CD4-positive, alpha-beta T cell treated with Interleukin-17A for 4 hours (primary cell): ENCODE measurements around the gene KAZN.

ENCODE experiments used
- DNase-seq: peaks from one replicate; pipeline ENCODE4 v3.0.0-alpha.2; 2020; ENCODE audit warnings: mixed read lengths

Gene KAZN

GRCh38 chr1:14871218-14871970, 272.9 kb downstream of the KAZN start:
- no peak for DNase-seq

DNA sequence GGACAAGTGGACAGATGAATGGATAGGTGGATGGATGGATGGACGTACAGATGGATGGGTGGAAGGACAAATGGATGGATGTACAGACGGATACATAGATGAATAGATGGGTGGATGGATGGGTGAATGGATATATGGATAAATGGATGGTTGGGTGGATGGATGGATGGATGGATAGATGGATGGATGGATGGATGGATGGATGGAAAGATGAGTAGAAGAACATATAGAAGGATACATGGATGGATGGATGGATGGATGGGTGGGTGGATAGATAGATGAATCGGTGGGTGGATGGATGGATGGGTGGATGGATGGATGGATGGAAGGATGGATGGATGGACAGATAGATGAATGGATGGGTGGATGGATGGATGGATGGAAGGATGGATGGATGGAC, 274.3 kb downstream of the KAZN start:
- DNase-seq: no peak

DNA sequence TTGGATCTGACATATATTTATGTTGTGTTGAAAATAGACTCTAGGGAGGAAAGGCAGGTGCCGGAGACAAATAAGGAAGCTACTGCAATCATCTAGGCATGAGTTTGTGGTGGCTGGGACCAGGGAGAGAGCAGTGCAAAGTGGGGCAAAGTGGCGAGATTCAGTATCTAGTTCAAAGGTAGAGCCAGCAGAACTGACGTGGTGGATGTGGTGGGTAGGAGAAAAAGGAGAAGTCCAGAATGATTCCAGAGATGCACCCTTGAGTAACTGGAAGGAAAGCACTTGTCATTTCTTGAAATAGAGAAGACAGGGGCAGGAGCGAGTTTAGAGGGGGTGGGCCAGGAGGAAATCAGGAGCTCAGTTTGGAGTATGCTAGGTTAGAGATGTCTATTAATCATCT, 275.2 kb downstream of the KAZN start:
- no peak for DNase-seq

GRCh38 chr1:14875524-14876509, 277.3 kb downstream of the KAZN start:
- no peak for DNase-seq

GRCh38 chr1:14876747-14877146, 278.3 kb downstream of the KAZN start:
- DNase-seq: no peak

GRCh38 chr1:14877224-14877623, 278.7 kb downstream of the KAZN start:
- DNase-seq: no peak

- no peak for DNase-seq
Measured at GRCh38 chr1:14878124-14878523, 279.6 kb downstream of the KAZN start.

GRCh38 chr1:14878951-14879350, 280.5 kb downstream of the KAZN start:
- DNase-seq: no peak

DNA sequence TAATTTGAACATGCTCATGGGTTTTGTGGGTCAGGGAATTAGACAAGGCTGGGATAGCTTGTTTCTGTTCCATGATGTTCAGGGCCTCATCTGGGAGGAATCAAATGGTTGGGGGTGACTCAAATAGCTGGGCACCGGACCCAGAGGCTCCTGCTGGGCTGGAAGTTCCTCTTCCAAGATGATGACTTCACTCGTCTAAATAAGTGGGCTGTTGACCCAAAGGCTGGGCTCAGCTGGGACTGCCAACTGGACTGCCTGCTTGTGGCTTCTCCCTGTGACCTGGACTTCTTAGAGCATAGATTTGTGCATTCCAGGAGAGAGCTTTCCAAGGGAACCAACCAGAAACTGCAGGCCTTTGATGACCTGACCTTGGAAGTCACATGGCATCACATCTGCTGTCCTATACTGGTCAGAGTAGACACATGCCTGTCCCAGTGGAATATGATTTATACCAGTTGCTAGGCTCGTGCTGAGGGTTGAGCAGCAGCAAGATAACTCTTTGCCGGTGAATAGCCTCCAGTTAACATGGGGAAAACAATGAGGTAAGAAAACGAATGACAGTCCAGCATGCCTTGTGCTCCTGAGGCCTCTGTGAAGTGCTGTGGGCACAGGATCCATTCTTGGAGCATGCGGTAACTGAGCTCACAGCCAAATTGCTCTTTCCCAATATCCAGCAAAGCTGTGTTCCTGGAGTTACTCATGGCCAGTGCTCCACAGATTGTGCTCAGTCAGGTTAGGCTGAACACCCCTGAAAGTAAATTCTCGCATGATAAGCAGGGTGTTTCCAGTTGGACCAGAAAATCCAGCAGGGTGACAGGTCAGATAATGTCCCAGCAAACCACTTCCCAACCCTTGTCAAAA, 282.2 kb downstream of the KAZN start:
- DNase-seq: no peak

DNA sequence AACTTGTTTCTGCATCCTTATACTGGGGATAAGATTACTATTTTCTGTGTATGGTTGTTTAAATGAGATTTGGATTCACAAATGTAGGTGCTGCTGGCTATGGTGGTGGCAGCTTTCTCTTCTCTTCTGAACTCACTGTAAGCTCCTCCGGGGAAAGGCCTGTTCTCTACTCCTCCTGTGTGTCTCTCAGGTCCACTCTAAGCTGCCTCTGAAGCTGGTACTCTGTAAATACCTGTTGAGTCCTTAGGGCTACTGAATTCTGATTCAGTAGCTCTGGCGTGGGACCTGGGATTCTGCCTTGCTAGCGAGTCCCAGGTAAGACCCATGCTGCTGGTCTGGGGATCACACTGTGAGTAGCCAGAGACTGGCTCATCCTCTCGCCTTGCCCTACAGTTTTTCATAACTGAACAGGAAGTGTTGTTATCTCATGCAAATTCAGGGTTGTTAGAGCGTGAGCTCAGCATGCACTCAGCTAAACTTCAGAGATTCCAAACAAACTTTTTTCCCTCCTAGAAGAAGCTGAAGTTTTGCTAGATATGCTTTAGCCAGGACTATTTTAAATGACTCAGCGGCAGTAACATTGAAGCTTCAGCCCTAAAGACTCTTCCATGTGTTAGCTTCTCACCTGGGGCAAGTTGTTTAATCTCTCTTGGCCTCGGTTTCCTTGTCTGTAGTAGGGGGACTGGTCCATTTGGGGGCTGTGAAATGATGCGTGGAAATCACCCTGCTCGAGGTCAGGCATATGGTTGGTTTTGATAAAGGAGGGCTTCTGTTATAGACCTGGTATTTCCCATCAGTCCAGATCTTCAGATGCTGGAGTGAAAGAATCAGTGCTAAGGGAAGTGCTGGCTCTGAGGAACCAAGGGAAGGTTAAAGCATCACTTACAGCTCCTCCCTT, 283.5 kb downstream of the KAZN start:
- DNase-seq: no peak

GRCh38 chr1:14884614-14885175, 286.2 kb downstream of the KAZN start:
- no peak for DNase-seq

GRCh38 chr1:14887044-14887566, 288.6 kb downstream of the KAZN start:
- DNase-seq: no peak

DNA sequence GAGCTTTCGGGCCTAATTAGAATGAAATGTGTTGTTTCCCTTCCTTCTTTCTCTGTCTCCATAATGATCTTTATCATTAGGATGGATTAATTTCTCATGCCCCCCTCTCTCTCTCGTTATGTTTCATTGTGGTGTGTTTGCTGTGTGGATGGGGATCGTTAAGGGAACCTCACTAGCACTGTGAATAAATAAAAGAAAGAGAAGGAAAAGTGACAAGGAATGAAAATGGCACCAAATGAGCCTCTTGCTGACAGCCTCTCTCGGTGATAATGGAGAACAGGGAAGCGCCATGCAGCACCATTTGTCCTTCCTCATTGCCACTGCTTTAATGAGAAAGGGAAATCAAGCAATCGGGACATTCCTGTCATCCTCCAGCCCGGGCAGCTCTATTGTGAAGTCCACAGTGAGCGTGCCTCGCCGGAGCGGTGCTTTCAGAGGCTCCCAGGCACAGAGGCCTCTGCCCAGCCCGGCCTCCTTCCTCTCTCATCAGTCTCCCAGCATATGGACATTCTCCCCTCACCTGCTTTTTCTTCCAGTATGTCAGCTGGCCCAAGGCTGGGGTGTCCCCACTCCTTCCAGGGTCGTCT, 289.4 kb downstream of the KAZN start:
- DNase-seq: no peak

GRCh38 chr1:14888374-14888773, 289.9 kb downstream of the KAZN start:
- no peak for DNase-seq

- DNase-seq: no peak
Measured at GRCh38 chr1:14889825-14890440, 291.4 kb downstream of the KAZN start.

DNA sequence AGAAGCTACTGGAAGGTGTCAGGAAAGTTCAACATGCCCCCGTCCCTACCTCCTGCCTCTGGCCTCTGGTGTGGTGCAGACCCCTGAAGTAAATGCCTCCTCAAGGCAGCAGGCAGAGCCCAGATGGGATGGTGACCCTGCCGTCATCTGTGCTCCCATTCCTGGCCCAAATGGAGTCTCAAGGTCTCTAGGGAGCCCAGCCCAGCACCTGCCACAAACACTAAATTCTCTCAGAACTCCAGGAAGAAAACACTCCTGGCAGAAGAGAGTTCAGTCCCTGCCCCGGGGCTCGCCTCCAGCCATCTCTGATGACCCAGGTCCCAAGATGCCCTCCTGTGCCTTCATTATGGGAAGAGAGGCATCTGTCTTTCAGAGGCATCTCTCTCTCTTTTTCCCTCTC, 293.5 kb downstream of the KAZN start:
- no peak for DNase-seq

DNA sequence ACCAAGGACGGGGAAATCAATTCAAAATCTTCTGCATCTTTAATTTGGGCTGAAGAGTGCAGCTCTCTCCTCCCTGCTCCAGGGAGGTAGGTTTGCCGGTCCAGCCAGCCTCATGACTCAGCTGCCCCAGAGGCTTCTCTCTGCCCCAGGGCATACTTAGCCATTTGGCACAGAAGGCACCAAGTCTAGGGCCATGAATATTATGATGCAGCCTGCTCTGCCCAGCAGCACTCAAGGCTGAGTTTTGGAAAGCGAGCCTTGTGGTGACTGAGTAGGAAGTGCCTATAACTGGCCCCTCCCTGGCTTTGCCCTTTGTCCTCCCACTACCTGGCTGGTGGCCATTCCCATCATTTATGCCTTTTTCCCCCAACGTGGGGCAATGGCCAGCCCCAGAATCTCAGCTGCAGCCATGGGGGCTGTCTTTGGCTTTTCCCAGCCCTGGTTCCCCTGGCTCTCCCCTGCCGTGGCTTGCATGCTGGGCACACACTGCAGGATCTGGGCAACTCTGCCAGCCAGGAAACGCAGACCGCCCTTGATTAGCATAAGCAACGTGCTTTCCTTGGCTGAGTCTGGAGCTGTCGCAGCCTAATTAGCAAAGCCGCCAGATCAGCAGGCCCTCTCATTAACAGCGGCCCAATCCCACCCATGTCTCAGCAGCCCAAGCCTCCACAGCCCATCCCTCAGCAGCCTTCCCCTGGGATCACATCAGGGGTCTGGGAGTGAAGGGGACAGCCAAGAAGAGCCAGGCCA, 296.5 kb downstream of the KAZN start:
- DNase-seq: no peak

DNA sequence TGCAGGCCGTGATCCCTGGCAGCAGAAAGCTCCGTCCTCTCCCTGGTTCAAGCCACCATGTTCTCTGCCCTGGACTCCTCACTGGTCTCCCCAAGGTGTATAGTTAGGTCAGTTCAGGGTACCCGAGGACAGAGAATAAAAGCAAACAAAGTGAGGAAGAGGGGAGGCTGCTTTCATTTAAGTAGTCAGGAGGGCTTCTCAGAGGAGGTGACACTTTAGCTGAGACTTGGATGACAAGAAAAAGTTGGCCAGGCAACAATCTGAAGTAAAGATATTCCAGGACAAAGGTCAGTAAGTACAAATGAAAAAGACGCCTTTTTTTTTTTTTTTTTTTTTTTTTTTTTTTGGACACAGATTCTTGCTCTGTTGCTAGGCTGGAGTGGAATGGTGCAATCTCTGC, 297.2 kb downstream of the KAZN start:
- no peak for DNase-seq

- DNase-seq: no peak
Measured at GRCh38 chr1:14896381-14897079, 298.0 kb downstream of the KAZN start.
